Stimulated activated CD4-positive, alpha-beta T cell treated with anti-CD3 and anti-CD28 coated beads, Interleukin-2, amount 100 ng/mL, for 48 hours (primary cell): ENCODE measurements around the gene RASSF7.
"Not testable (repeated sequence)": the region's sequence is repeated elsewhere in the genome, so short reads cannot be mapped to it uniquely, and the experiment has no call there.

Experiments used
- DNase-seq, 2 donors: peaks; one replicate each; pipeline ENCODE4 v3.0.0-alpha.2; 2020

RASSF7 gene

DNA sequence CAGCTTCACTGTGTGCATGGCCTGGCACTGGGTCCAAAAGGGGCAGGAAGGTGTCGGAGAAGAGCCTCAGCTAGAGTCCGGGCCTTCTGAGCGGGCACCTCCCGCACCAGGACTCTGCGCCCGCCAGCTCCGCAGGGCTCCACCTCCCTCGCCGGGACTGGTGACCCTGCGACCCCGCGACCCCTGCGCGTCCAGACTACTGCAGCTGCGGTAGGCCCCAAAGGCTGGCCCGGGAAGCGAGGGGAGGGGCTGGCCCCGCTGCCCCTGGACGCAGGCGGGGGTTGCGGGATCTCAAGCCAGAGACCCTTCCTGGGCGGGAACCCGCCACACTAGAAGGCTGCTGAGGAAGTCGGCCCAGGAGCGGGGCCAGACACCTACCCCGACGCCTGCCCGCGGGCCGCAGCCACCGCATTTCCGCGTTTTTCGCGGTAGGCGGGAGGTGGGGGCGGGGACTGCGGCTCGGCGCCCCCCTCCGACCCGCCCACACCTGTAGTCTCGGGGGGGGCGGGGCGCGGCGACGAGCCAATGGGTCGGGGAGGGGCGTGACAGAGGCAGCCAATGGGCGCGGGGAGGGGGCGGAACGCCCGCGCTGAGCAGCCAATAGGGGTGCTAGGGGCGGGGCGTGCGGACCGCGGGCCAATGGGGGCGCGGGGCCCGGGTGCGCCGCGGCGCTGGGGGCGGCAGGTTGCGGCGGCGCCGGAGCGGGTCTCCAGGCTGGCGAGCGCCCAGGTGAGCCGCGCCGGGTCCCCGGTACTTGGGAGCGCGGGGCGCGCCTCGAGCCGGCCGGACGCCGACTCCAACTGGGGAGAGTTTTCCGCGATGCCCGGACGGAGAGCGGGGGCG lies at the start of gene RASSF7, which contains the start of gene LMNTD2:
RASSF7 (plus strand) TSS at position 666 of the 843 bp plus-strand sequence. CDS start 799 bp downstream, outside the sequence.
LMNTD2 (minus strand) TSS at position 434 of the 843 bp plus-strand sequence; CDS start at position 412, 22 bp downstream.
- peak; percentile 95 to 97 for DNase-seq

- DNase-seq = no peak
Observed at GRCh38 chr11:512761-513595, 47.8 kb upstream of the RASSF7 start.

DNA sequence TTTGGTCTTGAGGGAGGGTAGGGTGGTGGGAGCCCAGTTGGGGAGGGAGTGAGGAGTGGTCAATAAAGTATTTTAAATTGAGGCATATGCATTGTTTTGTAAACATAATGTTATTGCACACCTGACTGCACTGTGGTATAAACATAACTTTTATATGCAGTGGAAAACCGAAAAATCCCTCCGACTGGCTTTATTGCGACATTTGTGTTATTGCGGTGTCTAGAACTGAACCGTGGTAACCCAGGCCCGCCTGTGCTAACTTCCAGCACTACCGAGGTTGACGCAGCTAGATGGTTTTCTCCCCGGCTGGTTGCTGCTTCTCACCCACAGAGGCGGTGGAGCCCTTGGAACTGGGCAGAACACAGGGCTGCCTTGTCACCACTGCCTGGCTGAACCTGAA lies 46.2 kb upstream of the RASSF7 start:
- no peak for DNase-seq

- DNase-seq = no peak
Observed at GRCh38 chr11:515131-515530, 45.6 kb upstream of the RASSF7 start.

DNA sequence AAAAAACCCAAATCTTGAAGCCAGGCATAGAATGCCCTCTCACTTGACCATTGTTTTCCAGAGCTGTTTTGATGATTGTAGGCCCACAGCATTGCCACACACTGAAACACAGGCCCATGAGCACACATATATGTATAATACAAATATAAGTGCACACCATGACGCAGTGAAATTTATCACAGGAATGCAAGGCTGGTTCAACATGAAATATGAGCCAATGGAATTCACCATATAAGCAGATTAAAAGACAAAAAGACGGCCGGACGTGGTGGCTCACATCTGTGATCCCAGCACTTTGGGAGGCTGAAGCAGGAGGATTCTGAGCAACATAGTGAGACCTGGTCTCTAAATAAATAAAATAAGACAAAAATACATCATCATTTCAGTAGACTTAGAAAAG lies 44.4 kb upstream of the RASSF7 start:
- no peak for DNase-seq

- DNase-seq = not testable (repeated sequence)
Observed at GRCh38 chr11:516918-517685, 43.7 kb upstream of the RASSF7 start.

GRCh38 chr11:518463-519202 lies 42.1 kb upstream of the RASSF7 start:
- DNase-seq = peak; percentile 87 to 98

DNA sequence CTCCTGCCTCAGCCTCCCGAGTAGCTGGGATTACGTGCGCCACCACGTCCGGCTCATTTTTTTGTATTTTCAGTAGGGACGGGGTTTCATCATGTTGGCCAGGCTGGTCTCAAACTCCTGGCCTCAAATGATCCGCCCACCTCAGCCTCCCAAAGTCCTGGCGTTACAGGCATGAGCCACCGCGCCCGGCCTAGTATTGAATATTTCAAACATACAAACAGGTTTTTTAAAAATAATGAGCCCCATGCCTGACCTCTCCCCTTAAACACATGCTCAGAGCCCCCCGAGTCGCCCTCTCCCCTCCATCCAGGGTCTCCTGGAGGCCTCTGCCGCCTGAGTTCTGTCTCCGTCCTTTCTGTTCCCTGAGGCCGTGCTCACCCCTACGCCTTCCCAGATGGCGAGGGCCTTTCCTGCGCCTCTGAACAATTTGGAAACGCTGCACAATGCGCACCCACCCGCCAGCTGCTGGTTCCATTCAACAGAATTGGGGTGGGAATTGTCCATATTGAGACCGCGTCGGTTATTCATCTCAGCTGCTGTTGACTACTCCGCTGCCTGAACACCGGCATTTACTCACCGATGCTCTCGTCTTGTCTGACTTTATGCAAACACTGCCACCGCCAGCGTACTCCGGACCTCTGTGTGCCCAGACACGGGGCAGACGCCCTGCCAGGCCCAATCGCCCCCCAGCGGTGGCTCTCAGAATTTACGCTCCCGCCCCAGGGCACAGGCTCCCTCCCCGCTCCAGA lies 40.2 kb upstream of the RASSF7 start:
- DNase-seq = no peak

GRCh38 chr11:521177-521688 lies 39.5 kb upstream of the RASSF7 start:
- no peak for DNase-seq

- DNase-seq = no peak
Observed at GRCh38 chr11:526192-526591, 34.6 kb upstream of the RASSF7 start.

DNA sequence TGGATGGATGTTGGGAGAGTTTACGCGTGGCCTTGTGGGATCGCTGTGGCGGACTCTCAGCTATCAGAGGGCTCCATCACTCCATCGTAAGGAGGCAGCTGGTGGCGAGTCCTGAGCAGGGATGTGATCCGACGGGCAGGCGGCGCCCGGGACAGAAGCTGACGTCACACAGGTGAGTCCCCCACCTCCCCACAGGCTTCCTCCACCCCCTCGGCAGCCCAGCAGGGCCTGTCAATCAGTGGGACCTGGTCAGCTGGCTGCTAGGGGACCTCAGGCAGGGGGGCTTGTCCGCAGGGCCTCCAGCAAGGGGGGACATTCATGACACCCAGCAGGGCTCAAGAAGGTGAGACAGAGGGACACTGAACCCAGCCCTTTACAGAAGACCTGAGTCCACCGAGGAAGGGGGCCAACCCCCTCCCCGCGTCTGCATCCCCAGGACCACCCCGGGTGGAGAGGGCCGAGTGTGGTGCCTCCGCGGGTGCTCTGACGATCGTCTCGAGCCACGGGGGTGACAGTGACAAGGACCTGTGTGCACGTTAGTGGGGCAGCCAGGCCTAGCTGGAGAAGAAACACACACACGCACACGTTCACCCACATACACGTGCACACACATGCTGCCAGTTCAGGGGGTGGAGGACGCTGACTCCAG lies 32.5 kb upstream of the RASSF7 start:
- DNase-seq = no peak

- DNase-seq = no peak
Observed at GRCh38 chr11:528815-529727, 31.7 kb upstream of the RASSF7 start.

DNA sequence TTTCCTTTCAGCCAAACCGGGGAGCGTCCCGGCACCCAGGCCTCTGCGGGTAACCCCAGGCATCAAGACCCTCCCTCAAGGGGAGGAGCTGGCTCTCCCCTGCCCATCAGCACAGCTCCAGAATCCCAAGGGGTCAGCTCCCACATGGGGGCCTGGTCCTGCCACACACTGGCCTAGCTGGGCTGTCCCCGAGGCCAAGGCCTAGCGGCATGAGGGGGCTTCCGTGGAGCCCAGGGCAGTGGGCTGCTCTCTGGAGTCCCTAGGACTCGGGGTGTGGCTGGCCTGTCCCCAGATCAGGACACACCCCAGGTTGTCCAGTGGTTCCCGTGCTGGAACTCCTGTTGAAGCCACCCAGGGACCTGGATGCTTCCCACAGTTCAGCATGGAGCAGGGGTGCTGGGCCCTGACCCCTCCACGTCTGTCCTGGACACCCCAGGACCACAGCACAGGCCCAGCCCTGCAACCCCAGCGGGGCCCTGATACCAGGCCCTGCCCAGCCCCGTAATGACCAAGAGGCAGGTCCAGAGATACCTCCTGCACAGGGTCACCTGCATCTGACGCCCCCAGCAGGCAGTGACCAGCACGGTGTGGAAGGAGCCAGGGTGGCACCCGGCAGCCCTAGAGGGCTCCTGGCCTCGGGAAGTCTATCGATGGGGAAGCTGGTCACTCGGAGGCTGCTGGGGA lies 30.9 kb upstream of the RASSF7 start:
- no peak for DNase-seq

GRCh38 chr11:530960-531831 lies 29.6 kb upstream of the RASSF7 start:
- DNase-seq = no peak

GRCh38 chr11:531919-532526 lies 28.7 kb upstream of the RASSF7 start:
- no peak for DNase-seq

- DNase-seq = no peak
Observed at GRCh38 chr11:532527-532985, 28.2 kb upstream of the RASSF7 start.

GRCh38 chr11:532986-533585 lies 27.7 kb upstream of the RASSF7 start:
- DNase-seq = no peak
